DND-41 (cell line): ENCODE data around the gene CCDC92B.

Experiments used
- CTCF ChIP-seq: IDR thresholded peaks from 2 replicates; pipeline ENCODE4 v1.5.1; 2012; ENCODE audit warnings: borderline replicate concordance, low read length, moderate library complexity, mild to moderate bottlenecking; ENCODE audit not compliant: poor library complexity, severe bottlenecking; ENCODE audit errors: extremely low read depth
- EZH2 ChIP-seq: IDR thresholded peaks from 3 replicates; pipeline ENCODE4 v1.6.1; 2012; ENCODE audit warnings: borderline replicate concordance, low read depth, mild to moderate bottlenecking, moderate library complexity, low read length, inconsistent platforms; ENCODE audit not compliant: severe bottlenecking

GRCh38 chr17:2758870-2759269 lies 9.4 kb upstream of the CCDC92B start:
- TF ChIP-seq CTCF (no peak), EZH2 (no peak)
